MM.1S (cell line): ENCODE results near the gene MAD1L1.

ENCODE experiments used
- DNase-seq: peaks from one replicate; pipeline ENCODE4 v3.0.0-alpha.2; 2015
- H2AFZ ChIP-seq: fragments of 300-600 bp; sonication (generic); 2 replicates; pipeline ENCODE4 v1.6.0; 2016; ENCODE audit warnings: antibody characterized with exemption, low read length
- H3F3A ChIP-seq: fragments of 300-600 bp; sonication (generic); 2 replicates; pipeline ENCODE4 v1.6.1; 2016; ENCODE audit warnings: mild to moderate bottlenecking, antibody characterized with exemption, low read length, moderate library complexity, mixed read lengths; ENCODE audit not compliant: insufficient read depth
- H3K27ac ChIP-seq: fragments of 300-600 bp; sonication (generic); 2 replicates; pipeline ENCODE4 v1.5.1; 2016; ENCODE audit warnings: mild to moderate bottlenecking, low read length
- H3K27me3 ChIP-seq: fragments of 300-600 bp; sonication (generic); replicated peaks from 2 replicates; pipeline ENCODE4 v1.6.0; 2016; ENCODE audit warnings: low read length; ENCODE audit not compliant: insufficient read depth
- H3K36me3 ChIP-seq: fragments of 300-600 bp; sonication (generic); replicated peaks from 2 replicates; pipeline ENCODE4 v1.6.1; 2016; ENCODE audit warnings: mild to moderate bottlenecking, low read length, mixed read lengths; ENCODE audit not compliant: insufficient read depth
- H3K4me1 ChIP-seq: fragments of 300-600 bp; sonication (generic); 2 replicates; pipeline ENCODE4 v1.6.1; 2016; ENCODE audit warnings: low read length, mixed read lengths
- H3K4me2 ChIP-seq: fragments of 300-600 bp; sonication (generic); 2 replicates; pipeline ENCODE4 v1.6.0; 2016; ENCODE audit warnings: low read depth, low read length
- H3K4me3 ChIP-seq: fragments of 300-600 bp; sonication (generic); 2 replicates; pipeline ENCODE4 v1.5.1; 2016; ENCODE audit warnings: low read length, mixed read lengths
- H3K79me2 ChIP-seq: fragments of 300-600 bp; sonication (generic); 2 replicates; pipeline ENCODE4 v1.6.1; 2016; ENCODE audit warnings: mixed run types, low read length, mixed read lengths
- H3K9ac ChIP-seq: fragments of 300-600 bp; sonication (generic); 2 replicates; pipeline ENCODE4 v1.6.1; 2016; ENCODE audit warnings: low read length, mixed read lengths
- H3K9me2 ChIP-seq: fragments of 300-600 bp; sonication (generic); replicated peaks from 2 replicates; pipeline ENCODE4 v1.6.1; 2016; ENCODE audit warnings: mild to moderate bottlenecking, low read length, mixed read lengths; ENCODE audit not compliant: insufficient read depth
- H3K9me3 ChIP-seq: fragments of 300-600 bp; sonication (generic); replicated peaks from 2 replicates; pipeline ENCODE4 v1.6.1; 2016; ENCODE audit warnings: mild to moderate bottlenecking, low read length, mixed read lengths; ENCODE audit not compliant: insufficient read depth
- H4K20me1 ChIP-seq: fragments of 300-600 bp; sonication (generic); 2 replicates; pipeline ENCODE4 v1.6.1; 2016; ENCODE audit warnings: mild to moderate bottlenecking, low read length, moderate library complexity, mixed read lengths; ENCODE audit not compliant: insufficient read depth
- CTCF ChIP-seq: fragments of 300-600 bp; sonication (generic); IDR thresholded peaks from 2 replicates; pipeline ENCODE4 v1.5.1; 2016; ENCODE audit warnings: antibody characterized with exemption, low read length, mixed read lengths
- EZH2 ChIP-seq: fragments of 300-600 bp; sonication (generic); optimal IDR thresholded peaks from 2 replicates; pipeline ENCODE3; 2017; ENCODE audit warnings: low read depth, mild to moderate bottlenecking, antibody characterized with exemption, low read length, mixed read lengths
- EZH2phosphoT487 ChIP-seq: fragments of 300-600 bp; sonication (generic); IDR thresholded peaks from 2 replicates; pipeline ENCODE4 v1.6.1; 2018; ENCODE audit warnings: antibody characterized with exemption, low read length

MAD1L1 gene

GRCh38 chr7:1916601-1916970 lies 316.2 kb downstream of the MAD1L1 start:
- Histone ChIP-seq H3K9me2 (no peaks in the 10 kb centered on the region), H3K79me2 (no peaks in the 10 kb centered on the region), H3K9ac (no peak overlapping the region), H3F3A (no peaks in the 10 kb centered on the region), H2AFZ (no peak overlapping the region), H3K4me1 (no peaks in the 10 kb centered on the region), H3K27ac (no peak overlapping the region), H3K36me3 (no peaks in the 10 kb centered on the region), H3K27me3 (no peaks in the 10 kb centered on the region), H3K9me3 (no peaks in the 10 kb centered on the region), H3K4me3 (no peak overlapping the region), H3K4me2 (no peak overlapping the region), H4K20me1 (no peaks in the 10 kb centered on the region)
- no peak for DNase-seq
- TF ChIP-seq EZH2, result no peak
- TF ChIP-seq EZH2phosphoT487, result no peak
- no peak for TF ChIP-seq CTCF

- H2AFZ ChIP-seq, result no peak overlapping the region
- H3K36me3 ChIP-seq, result no peaks in the 10 kb centered on the region
- H3F3A ChIP-seq, result no peaks in the 10 kb centered on the region
- TF ChIP-seq EZH2 (no peak), CTCF (no peak), EZH2phosphoT487 (no peak)
- no peak overlapping the region for H3K27ac ChIP-seq
- no peaks in the 10 kb centered on the region for H4K20me1 ChIP-seq
- H3K9ac ChIP-seq, result no peak overlapping the region
- H3K4me3 ChIP-seq, result no peak overlapping the region
- H3K4me1 ChIP-seq, result no peaks in the 10 kb centered on the region
- no peak overlapping the region for H3K4me2 ChIP-seq
- H3K27me3 ChIP-seq, result no peaks in the 10 kb centered on the region
- no peaks in the 10 kb centered on the region for H3K9me3 ChIP-seq
- no peak for DNase-seq
- H3K79me2 ChIP-seq, result no peaks in the 10 kb centered on the region
- H3K9me2 ChIP-seq, result no peaks in the 10 kb centered on the region
These were observed 316.7 kb downstream of the MAD1L1 start for GRCh38 chr7:1915956-1916600.

GRCh38 chr7:1915326-1915725 lies 317.4 kb downstream of the MAD1L1 start:
- Histone ChIP-seq H3F3A (no peaks in the 10 kb centered on the region), H3K27me3 (no peaks in the 10 kb centered on the region), H3K4me3 (no peak overlapping the region), H4K20me1 (no peaks in the 10 kb centered on the region), H3K9me2 (no peaks in the 10 kb centered on the region), H3K9me3 (no peaks in the 10 kb centered on the region), H3K79me2 (no peaks in the 10 kb centered on the region), H3K9ac (no peak overlapping the region), H3K4me2 (no peak overlapping the region), H2AFZ (no peak overlapping the region), H3K36me3 (no peaks in the 10 kb centered on the region), H3K27ac (no peak overlapping the region), H3K4me1 (no peaks in the 10 kb centered on the region)
- TF ChIP-seq EZH2 (no peak), EZH2phosphoT487 (no peak), CTCF (no peak)
- no peak for DNase-seq
